Measurements from ENCODE around the gene TENT5C.

The TENT5C gene

GRCh38 chr1:117613969-117614729, 8.3 kb downstream of the TENT5C start:
- no peak for DNase-seq

DNA sequence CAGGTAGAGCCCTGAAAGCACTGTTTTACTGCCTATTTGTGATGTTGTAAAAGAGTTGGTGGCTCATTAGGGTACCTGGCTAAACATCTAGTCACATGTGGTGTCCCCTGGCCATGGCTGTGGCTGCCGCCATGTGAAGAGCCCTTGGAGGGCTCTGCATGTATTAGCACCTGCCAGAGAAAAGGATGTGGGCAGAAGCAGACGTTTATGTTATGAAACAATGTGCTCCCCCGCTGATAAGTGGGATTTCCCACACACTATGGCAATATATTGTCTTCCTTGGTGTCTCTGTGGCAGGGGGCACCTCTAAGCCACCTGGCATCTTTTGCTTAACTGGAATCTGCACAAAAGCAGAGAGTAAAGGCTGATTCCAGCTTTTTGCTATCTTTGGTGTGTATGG, 9.6 kb downstream of the TENT5C start:
- no peak for DNase-seq

DNA sequence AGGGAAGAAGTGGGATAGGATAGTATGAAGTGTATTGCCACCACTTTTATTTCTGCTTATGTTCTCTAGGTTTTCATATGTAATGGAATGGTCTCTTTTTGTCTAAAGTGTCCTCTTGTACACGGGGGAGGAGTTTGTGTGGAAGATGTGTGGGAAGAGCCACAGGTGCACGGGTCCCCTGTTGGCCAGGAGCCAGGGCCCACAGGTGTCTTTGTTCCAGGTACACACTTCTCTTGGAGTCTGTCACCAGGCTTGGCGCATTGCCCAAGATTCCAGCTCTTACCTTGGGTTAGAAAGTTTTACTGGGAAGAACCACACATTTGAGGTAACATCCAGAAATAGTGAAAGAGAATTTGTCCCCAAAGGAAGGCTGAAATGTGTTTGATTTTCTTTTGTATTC, 10.5 kb downstream of the TENT5C start:
- no peak for DNase-seq

- no peak for DNase-seq
Measured at GRCh38 chr1:117616967-117617366, 11.1 kb downstream of the TENT5C start.

DNA sequence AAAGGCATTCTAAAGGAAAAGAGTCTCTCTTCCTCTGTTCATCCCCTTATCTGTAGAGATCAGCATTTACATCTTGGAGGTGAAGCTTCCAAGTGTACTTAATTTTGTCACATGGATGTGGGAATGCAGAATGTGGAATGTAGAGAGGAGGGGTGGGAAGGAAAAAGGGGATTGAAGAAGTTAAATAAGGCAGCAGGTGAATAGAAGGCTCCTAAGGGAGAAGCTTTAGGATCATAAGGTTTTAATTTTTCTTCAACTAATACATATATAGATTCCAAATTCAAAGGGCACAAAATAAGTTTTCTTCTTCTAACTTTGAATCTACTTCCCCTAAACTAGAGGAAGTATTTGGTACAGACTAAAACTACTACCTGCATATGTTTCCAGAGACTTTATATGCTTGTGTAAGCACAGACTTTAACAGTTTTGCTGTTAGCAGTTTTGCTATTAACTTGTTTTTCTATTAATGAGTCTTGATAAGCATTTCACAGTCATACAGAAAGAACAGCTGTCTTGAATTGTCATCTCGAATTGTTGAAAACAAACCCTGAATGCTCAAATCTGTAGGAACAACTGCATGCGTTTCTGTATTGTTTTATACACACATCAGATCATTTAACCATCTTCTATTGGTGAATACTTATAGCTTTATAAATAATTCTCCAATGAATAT, 12.7 kb downstream of the TENT5C start:
- no peak for DNase-seq

- DNase-seq: no peak
Measured at GRCh38 chr1:117620440-117620839, 14.6 kb downstream of the TENT5C start.

GRCh38 chr1:117621316-117621715, 15.5 kb downstream of the TENT5C start:
- no peak for DNase-seq

- DNase-seq: no peak
Measured at GRCh38 chr1:117622726-117623125, 16.9 kb downstream of the TENT5C start.

- no peak for DNase-seq
Measured at GRCh38 chr1:117623141-117623540, 17.3 kb downstream of the TENT5C start.

DNA sequence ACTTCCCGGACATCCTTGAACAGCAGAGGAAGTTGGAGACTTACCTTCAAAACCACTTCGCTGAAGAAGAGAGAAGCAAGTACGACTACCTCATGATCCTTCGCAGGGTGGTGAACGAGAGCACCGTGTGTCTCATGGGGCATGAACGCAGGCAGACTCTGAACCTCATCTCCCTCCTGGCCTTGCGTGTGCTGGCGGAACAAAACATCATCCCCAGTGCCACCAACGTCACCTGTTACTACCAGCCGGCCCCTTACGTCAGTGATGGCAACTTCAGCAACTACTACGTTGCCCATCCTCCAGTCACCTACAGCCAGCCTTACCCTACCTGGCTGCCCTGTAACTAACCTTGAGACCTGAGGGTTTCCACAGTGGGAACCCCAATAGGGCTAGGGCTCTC, 17.9 kb downstream of the TENT5C start:
- no peak for DNase-seq

DNA sequence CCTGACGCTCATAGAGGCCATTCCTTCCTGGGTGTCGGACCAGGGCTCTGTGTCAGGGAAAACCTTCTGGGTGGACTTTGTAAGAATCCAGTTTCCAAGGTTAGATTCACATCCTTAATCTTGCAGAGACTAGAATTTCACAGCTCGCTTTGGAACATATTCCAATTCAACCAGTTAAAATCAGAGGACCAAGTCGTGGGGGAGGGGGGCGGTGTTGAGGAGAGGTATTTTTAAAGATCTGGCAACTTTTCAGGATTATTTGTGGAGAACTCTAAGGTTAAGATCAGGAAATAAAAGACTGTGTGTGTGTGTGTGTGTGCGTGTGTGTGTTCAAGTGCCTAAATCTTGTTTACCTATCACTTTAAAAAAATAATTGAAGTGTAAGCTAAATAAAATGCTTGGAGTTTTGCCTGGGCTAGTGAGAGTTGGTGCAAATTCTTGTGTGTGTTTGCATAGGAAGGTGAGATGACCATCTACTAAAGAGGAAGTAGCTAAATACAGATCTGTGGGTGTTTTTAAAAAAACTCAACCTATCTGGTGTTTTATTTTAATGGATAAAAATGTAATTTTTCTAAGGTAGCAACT, 21.8 kb downstream of the TENT5C start:
- no peak for DNase-seq

DNA sequence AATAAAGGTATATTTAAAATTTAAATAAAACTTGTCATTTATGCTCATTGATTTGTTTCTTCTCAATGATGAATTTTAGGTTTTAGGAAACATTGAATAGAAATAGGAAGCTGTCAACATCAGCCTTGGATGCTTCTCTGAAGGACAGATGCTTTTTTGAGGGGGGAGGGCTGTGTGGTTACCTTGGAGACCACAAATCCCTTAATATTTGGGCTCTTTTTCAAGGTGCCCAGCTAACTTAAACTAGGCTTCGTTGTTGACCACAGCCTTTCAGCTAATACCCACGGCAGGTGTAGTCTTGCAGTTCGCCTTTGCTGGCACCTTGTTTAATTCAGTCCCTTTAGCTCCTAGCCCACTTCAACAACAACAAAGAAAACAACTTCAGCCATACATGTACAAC, 22.5 kb downstream of the TENT5C start:
- DNase-seq: no peak

DNA sequence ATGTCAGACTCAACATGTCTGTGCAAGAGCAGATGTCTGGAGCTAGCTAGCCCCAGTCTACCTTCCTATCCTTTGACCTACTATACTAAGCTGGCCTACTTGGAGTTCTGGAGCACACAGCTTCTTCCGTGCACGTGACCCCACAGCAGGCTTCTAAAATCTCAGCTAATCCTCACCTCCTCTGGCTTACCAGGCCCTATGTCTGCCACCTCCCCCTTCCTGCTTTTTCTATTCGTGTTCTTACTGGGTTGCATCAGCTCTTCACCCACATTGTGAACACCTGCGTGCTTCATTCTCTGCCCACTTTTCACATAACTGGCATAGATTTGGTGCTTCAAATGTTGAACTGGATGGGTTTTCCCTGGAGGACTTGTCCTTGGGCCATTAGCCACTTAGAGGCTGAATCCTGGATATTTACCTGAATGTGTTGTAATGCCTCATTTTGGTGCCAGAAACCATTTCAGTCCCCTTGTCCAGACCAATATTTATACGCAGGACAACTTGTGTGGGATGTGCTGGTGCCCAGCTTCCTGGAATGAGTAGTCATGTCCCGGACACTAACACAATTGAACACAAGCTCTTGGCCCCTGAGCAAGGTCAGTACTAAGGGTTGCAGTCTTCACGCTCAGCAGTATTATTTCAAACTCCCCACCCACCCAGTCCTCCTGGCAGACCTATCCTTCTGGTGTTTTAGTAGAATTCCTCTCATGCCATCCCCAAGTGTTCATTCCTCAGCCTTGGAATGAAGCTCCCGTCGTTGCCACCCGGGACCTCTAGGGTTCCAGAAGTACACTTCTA, 24.0 kb downstream of the TENT5C start:
- no peak for DNase-seq

GRCh38 chr1:117630423-117630998, 24.7 kb downstream of the TENT5C start:
- DNase-seq: no peak

DNA sequence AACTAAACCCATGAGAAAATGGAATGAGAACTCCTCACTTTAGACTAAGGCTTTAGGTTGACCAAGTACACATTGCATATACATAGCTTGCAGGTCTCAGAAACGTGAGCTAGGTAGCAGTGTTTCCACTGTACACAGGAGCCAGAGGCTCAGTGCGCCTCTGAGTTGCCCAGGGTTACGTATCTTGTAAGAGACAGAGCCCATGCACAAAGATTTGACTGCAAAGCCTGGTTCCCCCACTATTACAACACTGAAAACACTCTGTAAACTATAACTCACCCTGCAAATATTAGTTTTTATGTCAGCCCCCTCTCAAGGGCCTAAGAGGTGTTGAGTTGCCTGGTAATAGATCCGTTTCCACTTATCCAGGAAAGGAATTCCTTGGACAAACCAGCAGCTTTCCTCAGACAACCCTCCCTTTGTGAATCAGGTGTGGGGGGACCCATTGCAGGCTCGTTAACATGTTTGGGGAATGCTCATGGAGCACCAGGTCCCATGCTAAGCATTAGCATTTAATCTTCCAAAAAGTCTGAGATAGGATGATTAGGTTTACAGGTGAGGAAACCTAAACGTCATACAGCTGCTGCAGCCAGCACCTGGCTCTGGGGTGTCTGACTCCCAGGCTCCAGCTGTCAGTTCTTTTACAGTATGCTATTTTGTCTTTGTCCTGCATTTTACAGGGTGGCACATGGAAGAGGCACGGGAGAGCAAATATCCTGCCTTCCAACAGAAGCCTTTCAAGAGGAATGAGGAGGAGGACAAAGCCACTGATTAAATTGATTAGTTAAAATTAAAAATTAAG, 25.7 kb downstream of the TENT5C start:
- no peak for DNase-seq

- DNase-seq: no peak
Measured at GRCh38 chr1:117632269-117633067, 26.6 kb downstream of the TENT5C start.

DNA sequence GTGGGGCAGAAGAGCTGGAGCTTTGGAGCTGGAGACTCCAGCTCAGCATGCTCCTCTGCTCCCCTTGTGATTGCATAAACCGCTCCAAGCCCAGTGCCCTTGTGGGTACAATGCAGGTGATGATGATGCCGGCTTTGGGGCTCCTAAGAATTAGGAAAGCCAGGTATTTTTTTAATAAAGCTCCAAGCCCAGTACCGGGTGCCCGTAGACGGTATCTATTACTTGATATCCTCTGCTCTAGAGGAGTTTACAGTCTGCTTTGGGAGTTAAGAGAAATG, 27.2 kb downstream of the TENT5C start:
- DNase-seq: no peak

- no peak for DNase-seq
Measured at GRCh38 chr1:117633423-117633822, 27.6 kb downstream of the TENT5C start.

GRCh38 chr1:117633936-117634335, 28.1 kb downstream of the TENT5C start:
- DNase-seq: no peak

GRCh38 chr1:117634631-117635030, 28.8 kb downstream of the TENT5C start:
- no peak for DNase-seq

- no peak for DNase-seq
Measured at GRCh38 chr1:117635805-117636204, 30.0 kb downstream of the TENT5C start.
